ENCODE results near the gene SLC22A14.

- no peak for TF ChIP-seq POLR2A (IDR thresholded peaks at IDR 0.05; ENCODE audit: extremely low read depth, insufficient read length)
- TF ChIP-seq MAX (IDR thresholded peaks at IDR 0.05; ENCODE audit: low read depth, low read length): no peak
- TF ChIP-seq CTCF (IDR thresholded peaks at IDR 0.05; ENCODE audit: low read depth, low read length): no peak
Measured at GRCh38 chr3:38311941-38312340, 29.8 kb downstream of the SLC22A14 start.
